ENCODE results near the gene ERVW-1.
"Not testable (repeated sequence)": the region's sequence is repeated elsewhere in the genome, so short reads cannot be mapped to it uniquely, and the experiment has no call there.

ERVW-1 gene

DNA sequence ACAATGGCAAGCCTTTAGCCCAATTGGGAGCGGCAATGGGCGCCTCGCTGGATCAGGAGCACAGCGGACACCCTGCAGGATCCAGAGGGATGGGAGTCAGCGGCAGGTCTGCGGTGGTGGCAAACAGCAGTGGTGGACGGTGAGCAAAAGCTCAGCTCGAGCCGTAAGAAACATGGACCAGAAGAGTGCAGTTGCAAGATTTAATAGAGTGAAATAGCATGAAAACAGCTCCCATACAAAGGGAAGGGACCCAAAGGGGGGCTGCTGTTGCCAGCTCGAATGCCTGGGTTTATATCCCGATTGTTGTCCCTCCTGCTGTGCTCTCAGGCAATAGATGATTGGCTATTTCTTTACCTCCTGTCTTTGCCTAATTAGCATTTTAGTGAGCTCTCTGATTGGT is at the start of gene ERVW-1:
TSS of gene ERVW-1 (minus strand) at position 266 of the 400 bp plus-strand sequence. CDS start 7,565 bp downstream, outside the sequence.
- not testable (repeated sequence) for DNase-seq (ENCODE audit: low read depth)

- no peak for DNase-seq (ENCODE audit: low read depth)
These were observed 45.4 kb upstream of the ERVW-1 start for GRCh38 chr7:92523110-92523509.

GRCh38 chr7:92520024-92520423 is 42.3 kb upstream of the ERVW-1 start:
- no peak for DNase-seq (ENCODE audit: low read depth)

GRCh38 chr7:92517631-92518030 is 39.9 kb upstream of the ERVW-1 start:
- DNase-seq (ENCODE audit: low read depth): peak; percentile 33

DNA sequence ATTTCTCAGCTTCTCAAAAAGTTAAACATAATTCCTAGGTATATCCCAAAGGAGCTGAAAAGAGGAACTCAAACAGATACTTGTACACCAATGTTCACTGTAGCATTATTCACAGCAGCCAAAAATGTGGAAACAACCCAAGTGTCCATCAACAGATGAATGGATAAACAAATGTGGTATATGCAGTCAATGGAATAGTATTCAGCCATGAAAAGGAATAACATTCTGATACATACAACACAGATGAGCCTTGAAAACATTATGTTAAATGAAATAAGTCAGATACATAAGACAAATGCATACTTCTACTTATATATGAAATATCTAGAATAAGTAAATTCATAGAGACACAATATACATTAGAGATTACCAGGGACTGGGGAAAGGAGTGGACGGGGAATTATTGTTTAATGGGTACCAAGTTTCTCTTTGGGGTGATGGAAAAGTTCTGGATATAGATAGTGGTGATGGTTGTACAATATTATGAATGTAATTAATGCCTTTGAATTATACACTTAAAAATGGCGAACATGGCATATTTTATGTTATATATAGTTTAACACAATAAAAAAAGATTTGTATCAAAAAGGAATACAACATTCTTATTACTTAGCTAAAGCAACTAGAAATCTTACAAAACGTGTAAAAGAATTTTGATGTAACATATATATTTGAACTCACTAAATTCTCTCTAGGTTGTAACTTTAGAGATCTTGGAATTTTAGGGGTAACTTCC is 35.6 kb upstream of the ERVW-1 start:
- DNase-seq (ENCODE audit: low read depth): no peak

GRCh38 chr7:92508946-92509345 is 31.2 kb upstream of the ERVW-1 start:
- DNase-seq (ENCODE audit: low read depth): no peak

- no peak for DNase-seq (ENCODE audit: low read depth)
These were observed 28.6 kb upstream of the ERVW-1 start for GRCh38 chr7:92506363-92506762.

- DNase-seq (ENCODE audit: low read depth): no peak
These were observed 26.8 kb upstream of the ERVW-1 start for GRCh38 chr7:92504563-92504962.

- no peak for DNase-seq (ENCODE audit: low read depth)
These were observed 26.0 kb upstream of the ERVW-1 start for GRCh38 chr7:92503767-92504166.

DNA sequence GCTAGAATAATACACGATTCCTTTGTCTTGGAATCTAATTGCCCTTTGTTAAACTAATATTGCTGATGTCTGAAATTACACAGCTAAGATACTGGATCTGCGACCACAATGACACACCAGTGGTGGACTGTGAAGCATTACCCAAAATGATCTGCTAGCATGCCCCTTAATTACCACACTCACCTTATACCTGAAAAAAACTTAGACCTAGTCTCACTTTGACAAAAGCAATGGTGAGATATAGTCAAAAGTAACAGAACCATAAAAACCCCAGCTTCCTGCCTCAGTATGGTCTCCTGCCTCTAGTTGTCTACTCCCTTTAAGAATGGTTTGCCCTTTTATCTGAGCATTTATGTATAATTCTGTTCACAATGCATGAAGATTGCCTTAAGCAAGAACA is 20.8 kb upstream of the ERVW-1 start:
- no peak for DNase-seq (ENCODE audit: low read depth)

GRCh38 chr7:92496876-92497275 is 19.1 kb upstream of the ERVW-1 start:
- DNase-seq (ENCODE audit: low read depth): peak; percentile 22

DNA sequence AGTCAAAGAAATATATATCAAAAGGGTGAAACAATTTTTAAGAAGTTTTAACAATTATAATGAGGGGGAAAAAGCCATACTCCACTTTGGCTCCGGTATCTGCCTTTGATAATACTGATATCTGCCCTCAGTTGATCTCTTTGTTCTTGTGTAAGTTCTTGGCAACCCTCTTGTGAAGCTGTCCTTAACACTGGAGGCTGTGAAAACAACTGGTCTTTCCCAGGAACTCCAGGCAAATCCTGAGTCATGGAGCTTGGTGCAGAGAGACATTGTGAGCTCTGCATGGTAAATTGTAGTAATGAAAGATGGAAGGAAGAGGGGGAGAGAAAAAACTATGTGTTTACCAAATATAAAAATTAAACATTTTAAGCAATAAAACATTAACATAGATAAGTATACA is 11.9 kb upstream of the ERVW-1 start:
- no peak for DNase-seq (ENCODE audit: low read depth)

DNA sequence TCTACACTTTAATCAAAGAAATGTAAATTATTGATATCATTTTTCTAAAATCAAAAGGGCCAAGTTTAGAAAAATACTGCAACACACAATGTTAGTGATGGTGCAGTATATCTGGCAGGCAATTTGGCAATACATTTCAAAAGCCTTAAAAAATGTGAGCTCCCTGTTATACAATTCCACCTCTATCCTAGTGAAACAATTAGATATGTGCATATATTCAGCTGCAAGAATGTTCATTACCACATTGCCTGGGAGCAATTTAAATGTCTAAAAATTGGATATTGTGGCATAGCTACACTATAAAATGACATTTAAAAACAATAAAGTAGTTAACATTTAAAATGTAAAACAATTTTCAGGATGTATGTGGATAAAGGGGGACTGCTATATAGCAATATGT is 10.1 kb upstream of the ERVW-1 start:
- DNase-seq (ENCODE audit: low read depth): no peak

GRCh38 chr7:92485974-92486373 is 8.2 kb upstream of the ERVW-1 start:
- no peak for DNase-seq (ENCODE audit: low read depth)

- peak; percentile 3 for DNase-seq (ENCODE audit: low read depth)
These were observed 7.6 kb upstream of the ERVW-1 start for GRCh38 chr7:92485267-92485892.

GRCh38 chr7:92484226-92484625 is 6.5 kb upstream of the ERVW-1 start:
- DNase-seq (ENCODE audit: low read depth): not testable (repeated sequence)

- not testable (repeated sequence) for DNase-seq (ENCODE audit: low read depth)
These were observed 5.9 kb upstream of the ERVW-1 start for GRCh38 chr7:92483624-92484023.

- DNase-seq (ENCODE audit: low read depth): not testable (repeated sequence)
These were observed 1.4 kb upstream of the ERVW-1 start for GRCh38 chr7:92479146-92479545.

GRCh38 chr7:92478711-92479110 is 965 bp upstream of the ERVW-1 start:
- no peak for DNase-seq (ENCODE audit: low read depth)

DNA sequence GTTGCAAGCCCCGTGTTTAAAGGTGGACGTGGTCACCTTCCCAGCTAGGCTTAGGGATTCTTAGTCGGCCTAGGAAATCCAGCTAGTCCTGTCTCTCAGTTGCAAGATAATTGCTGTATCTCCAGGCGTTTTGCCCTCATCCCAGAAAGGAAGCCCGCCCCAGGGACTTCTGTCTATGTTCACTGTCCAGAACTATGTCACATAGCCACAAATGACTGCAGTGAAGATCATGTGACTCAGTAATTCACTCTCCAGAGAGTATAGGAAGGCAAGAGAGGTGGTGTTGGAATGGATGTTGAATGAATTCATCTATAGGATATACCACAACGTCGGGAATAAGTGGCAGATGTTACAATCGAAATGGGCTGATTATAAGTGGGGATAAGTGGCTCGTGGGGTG is 349 bp upstream of the ERVW-1 start:
- DNase-seq (ENCODE audit: low read depth): no peak

- not testable (repeated sequence) for DNase-seq (ENCODE audit: low read depth)
These were observed 1.7 kb downstream of the ERVW-1 start for GRCh38 chr7:92475851-92476590.

- DNase-seq (ENCODE audit: low read depth): not testable (repeated sequence)
These were observed 2.4 kb downstream of the ERVW-1 start for GRCh38 chr7:92475261-92475770.

- not testable (repeated sequence) for DNase-seq (ENCODE audit: low read depth)
These were observed 3.8 kb downstream of the ERVW-1 start for GRCh38 chr7:92473989-92474388.
